GM20000 (cell line): ENCODE measurements around the gene GGT7.

Experiments used
- DNase-seq: peaks from one replicate; pipeline ENCODE4 v3.0.0; 2012; ENCODE audit warnings: low spot score
- CTCF ChIP-seq: IDR thresholded peaks from 2 replicates; pipeline ENCODE4 v1.5.1; 2012; ENCODE audit warnings: mild to moderate bottlenecking, control low read depth; ENCODE audit errors: extremely low read depth, missing control alignments

The GGT7 gene

GRCh38 chr20:34831936-34832335 lies 40.7 kb downstream of the GGT7 start:
- TF ChIP-seq CTCF, result no peak
- no peak for DNase-seq

GRCh38 chr20:34829191-34829590 lies 43.5 kb downstream of the GGT7 start:
- no peak for DNase-seq

GRCh38 chr20:34825530-34826362 lies 46.9 kb downstream of the GGT7 start, which contains the start of gene NCOA6:
NCOA6 (minus strand) TSS chr20:34825651; CDS start chr20:34782355, 43,296 bp downstream.
- peak; percentile 93 for DNase-seq
- no peak for TF ChIP-seq CTCF

More at GRCh38 chr20:34829191-34829590, 43.5 kb downstream of the GGT7 start:
- TF ChIP-seq CTCF, result no peak

- peak; percentile 90 for DNase-seq
- TF ChIP-seq CTCF, result no peak
Measured at GRCh38 chr20:34824806-34825529, 47.7 kb downstream of the GGT7 start.

GRCh38 chr20:34824452-34824805 lies 48.2 kb downstream of the GGT7 start:
- TF ChIP-seq CTCF, result no peak
- peak; percentile 83 for DNase-seq

GRCh38 chr20:34824026-34824425 lies 48.6 kb downstream of the GGT7 start:
- no peak for TF ChIP-seq CTCF
- no peak for DNase-seq

GRCh38 chr20:34820805-34821578 lies 51.7 kb downstream of the GGT7 start:
- no peak for TF ChIP-seq CTCF
- DNase-seq, result no peak
